Measurements from ENCODE around the gene R3HDM2. TPM values are rescaled to one million over a fixed set of nuclear protein-coding genes. Genes with fewer than 3 reads are reported as not detected.

The R3HDM2 gene
- total and polyA plus RNA-seq, 2 of the 13 experiments (the other 11 are each of a cell fraction or from before 2014, with no cell fraction given), result 11.1 to 23.5 TPM

DNA sequence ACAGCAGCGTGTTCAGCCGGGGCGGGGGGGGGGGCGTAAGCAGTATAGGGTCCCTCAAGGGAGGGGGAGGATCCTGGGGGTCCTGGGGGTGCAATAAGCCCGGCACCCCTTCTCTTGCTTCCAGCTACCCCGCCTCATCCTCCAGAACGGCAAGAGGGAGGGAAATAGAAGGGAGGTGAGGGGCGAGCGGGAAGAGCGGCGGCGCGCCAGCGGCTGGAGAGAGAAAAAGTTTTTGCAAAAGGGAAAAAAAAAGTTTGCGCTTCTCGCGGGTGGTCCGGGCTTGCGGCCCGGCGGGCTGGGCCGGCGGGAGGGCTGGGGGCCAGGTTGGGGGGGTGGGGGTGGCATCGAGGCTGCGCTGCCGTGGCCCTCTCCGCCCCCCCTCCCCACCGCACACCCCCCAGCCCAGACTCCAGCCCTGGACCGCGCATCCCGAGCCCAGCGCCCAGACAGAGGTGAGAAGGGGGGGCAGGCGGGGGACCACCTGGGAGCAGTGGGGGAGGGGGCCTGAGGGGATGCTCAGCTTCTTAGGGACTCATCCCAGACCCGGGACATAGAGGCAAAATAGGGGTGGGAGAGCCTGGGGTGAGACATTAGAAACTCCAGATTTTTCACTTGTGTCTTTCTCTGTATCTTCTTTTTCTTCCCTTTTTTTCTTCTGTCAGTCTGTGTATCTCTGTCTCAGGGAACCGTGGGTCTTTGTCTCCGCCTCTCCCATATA, 29.1 kb upstream of the R3HDM2 start, which contains the start of gene GLI1:
Gene GLI1, plus strand, starts transcription at position 36 of the 718 bp plus-strand sequence. CDS start 3,907 bp downstream, outside the sequence.
- peak within 1 kb of the TSS; percentile 43 for H3K27ac ChIP-seq (ENCODE audit: extremely low read length, insufficient read depth, low read length)
- no TSS peak for BruUV-seq (replicated peaks)
- H2AFZ ChIP-seq (ENCODE audit: low read length), result peak within 1 kb of the TSS; percentile 87
- H3K4me1 ChIP-seq (ENCODE audit: insufficient read depth, low read length), result peaks cover 70% of the 10 kb centered on the region
- POLR2A ChIA-PET, result interaction anchor here (0.6 to 1.8 kb wide), 5 partner anchors 22 to 60 kb away, joined by 3 to 11 read pairs (median 5); partner anchors contain the start of genes DDIT3 and INHBC
- H3K36me3 ChIP-seq (replicated peaks in 1 of 2; ENCODE audit: control insufficient read depth in 1 of 2, insufficient read depth in 2 of 2, low read length in 2 of 2), result no peaks in the 10 kb centered on the region
- peaks cover 15% of the 10 kb centered on the region for H3K79me2 ChIP-seq (ENCODE audit: insufficient read depth, low read length)
- no peak for DNase-seq (ENCODE audit: low spot score)
- WGBS (ENCODE audit: low lambda C conversion rate), result 2% methylated on average over 26 of the region's 36 CpGs
- peak within 1 kb of the TSS; percentile 63 to 94 (median 76) for H3K4me3 ChIP-seq (replicated peaks in 1 of 3; ENCODE audit: insufficient read depth in 1 of 3, low read depth in 2 of 3, low read length in 3 of 3)
- H3K9me3 ChIP-seq (ENCODE audit: low read length), result no peaks in the 10 kb centered on the region
- no peak for FAIRE-seq
- intact Hi-C loops (cut with micrococcal nuclease; ENCODE audit: unreplicated experiment), result loop anchor here (10.0 kb wide), 1 partner anchor 705 kb away; the partner anchor contains the start of gene PRIM1
- peak within 1 kb of the TSS; percentile 64 for H3K9ac ChIP-seq (ENCODE audit: insufficient read depth, low read depth, low read length)
- H3K27me3 ChIP-seq (ENCODE audit: control insufficient read depth in 1 of 2, insufficient read depth in 2 of 2, low read length in 2 of 2), result peaks cover 0 to 16% of the 10 kb centered on the region in 2 experiments; a peak in 2 of 5 replicates
- in situ Hi-C loops (cut with HindIII; ENCODE audit: extremely low pct_ligation_motif_present, low pct_unique_long_range_greater_than_20kb), result loop anchor here (5.0 kb wide), 1 partner anchor 198 kb away; no protein-coding TSS in a partner anchor
- H3K4me2 ChIP-seq (ENCODE audit: low read depth, low read length), result peak within 1 kb of the TSS; percentile 100
- CTCF ChIA-PET (ENCODE audit: low intra/inter-chr PET ratio, low total read pairs), result interaction anchor here (0.5 to 1.4 kb wide), 2 partner anchors 152 to 179 kb away, joined by 3 to 5 read pairs; no protein-coding TSS in a partner anchor
- H4K20me1 ChIP-seq (ENCODE audit: insufficient read depth, low read length), result no peaks in the 10 kb centered on the region
- no peak for ATAC-seq
- TF ChIP-seq NR2C2 (CRISPR knock-in tag; IDR thresholded peaks at IDR 0.05; ENCODE audit: borderline replicate concordance) (0 out of 2 replicates have a peak, but pooled peaks have one; percentile 3), MAZ (IDR thresholded peaks at IDR 0.05; ENCODE audit: borderline replicate concordance, low read depth, low read length) (peak; percentile 47; the same call in 1 of the 2 replicates), MAZ (CRISPR knock-in tag; IDR thresholded peaks at IDR 0.05; ENCODE audit: low read depth) (no peak), ZNF292 (CRISPR knock-in tag; IDR thresholded peaks at IDR 0.05; ENCODE audit: borderline replicate concordance, low read depth) (no peak), ATF6 (CRISPR knock-in tag; conservative IDR thresholded peaks at IDR 0.05) (no peak), ZC3H4 (CRISPR knock-in tag; IDR thresholded peaks at IDR 0.05; ENCODE audit: borderline replicate concordance) (no peak), ZNF747 (CRISPR knock-in tag; IDR thresholded peaks at IDR 0.05; ENCODE audit: borderline replicate concordance) (no peak), SP5 (CRISPR knock-in tag; IDR thresholded peaks at IDR 0.05; ENCODE audit: borderline replicate concordance, low read depth) (peak; percentile 8; the same call in 1 of the 2 replicates), MBD4 (IDR thresholded peaks at IDR 0.05; ENCODE audit: borderline replicate concordance, low read length) (no peak), FOXK1 (CRISPR knock-in tag; IDR thresholded peaks at IDR 0.05; ENCODE audit: borderline replicate concordance, low read depth) (no peak), ASH2L (IDR thresholded peaks at IDR 0.05; ENCODE audit: insufficient read length, low read depth, low read length) (peak; percentile 27)
- TF ChIP-seq, protein P1, sequence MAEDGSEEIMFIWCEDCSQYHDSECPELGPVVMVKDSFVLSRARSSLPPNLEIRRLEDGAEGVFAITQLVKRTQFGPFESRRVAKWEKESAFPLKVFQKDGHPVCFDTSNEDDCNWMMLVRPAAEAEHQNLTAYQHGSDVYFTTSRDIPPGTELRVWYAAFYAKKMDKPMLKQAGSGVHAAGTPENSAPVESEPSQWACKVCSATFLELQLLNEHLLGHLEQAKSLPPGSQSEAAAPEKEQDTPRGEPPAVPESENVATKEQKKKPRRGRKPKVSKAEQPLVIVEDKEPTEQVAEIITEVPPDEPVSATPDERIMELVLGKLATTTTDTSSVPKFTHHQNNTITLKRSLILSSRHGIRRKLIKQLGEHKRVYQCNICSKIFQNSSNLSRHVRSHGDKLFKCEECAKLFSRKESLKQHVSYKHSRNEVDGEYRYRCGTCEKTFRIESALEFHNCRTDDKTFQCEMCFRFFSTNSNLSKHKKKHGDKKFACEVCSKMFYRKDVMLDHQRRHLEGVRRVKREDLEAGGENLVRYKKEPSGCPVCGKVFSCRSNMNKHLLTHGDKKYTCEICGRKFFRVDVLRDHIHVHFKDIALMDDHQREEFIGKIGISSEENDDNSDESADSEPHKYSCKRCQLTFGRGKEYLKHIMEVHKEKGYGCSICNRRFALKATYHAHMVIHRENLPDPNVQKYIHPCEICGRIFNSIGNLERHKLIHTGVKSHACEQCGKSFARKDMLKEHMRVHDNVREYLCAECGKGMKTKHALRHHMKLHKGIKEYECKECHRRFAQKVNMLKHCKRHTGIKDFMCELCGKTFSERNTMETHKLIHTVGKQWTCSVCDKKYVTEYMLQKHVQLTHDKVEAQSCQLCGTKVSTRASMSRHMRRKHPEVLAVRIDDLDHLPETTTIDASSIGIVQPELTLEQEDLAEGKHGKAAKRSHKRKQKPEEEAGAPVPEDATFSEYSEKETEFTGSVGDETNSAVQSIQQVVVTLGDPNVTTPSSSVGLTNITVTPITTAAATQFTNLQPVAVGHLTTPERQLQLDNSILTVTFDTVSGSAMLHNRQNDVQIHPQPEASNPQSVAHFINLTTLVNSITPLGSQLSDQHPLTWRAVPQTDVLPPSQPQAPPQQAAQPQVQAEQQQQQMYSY (CRISPR knock-in tag; IDR thresholded peaks at IDR 0.05), result peak; percentile 92
- TF ChIP-seq, protein P2, sequence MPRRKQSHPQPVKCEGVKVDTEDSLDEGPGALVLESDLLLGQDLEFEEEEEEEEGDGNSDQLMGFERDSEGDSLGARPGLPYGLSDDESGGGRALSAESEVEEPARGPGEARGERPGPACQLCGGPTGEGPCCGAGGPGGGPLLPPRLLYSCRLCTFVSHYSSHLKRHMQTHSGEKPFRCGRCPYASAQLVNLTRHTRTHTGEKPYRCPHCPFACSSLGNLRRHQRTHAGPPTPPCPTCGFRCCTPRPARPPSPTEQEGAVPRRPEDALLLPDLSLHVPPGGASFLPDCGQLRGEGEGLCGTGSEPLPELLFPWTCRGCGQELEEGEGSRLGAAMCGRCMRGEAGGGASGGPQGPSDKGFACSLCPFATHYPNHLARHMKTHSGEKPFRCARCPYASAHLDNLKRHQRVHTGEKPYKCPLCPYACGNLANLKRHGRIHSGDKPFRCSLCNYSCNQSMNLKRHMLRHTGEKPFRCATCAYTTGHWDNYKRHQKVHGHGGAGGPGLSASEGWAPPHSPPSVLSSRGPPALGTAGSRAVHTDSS (CRISPR knock-in tag; conservative IDR thresholded peaks at IDR 0.05), result no peak
